ENCODE measurements around the gene PROS1.

DNA sequence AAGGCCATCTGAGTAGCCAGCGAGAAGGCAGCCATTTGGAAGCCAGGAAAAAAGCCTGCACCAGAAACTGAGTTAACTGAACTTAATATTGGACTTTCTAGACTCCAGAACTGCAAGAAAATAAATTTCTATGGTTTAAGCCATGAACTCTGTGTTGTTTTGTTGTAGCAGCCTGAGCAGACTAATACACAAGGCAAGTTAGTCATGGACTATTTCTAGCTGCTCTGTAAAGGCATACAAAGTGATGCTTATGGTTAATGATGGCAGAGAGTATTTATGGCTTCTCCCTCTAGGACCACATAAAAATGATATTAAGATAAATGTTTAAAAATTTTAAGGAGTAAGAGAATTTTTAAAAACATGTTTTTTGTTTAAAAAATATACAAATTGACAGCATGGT, 37.1 kb downstream of the PROS1 start:
- TF ChIP-seq, protein P1, sequence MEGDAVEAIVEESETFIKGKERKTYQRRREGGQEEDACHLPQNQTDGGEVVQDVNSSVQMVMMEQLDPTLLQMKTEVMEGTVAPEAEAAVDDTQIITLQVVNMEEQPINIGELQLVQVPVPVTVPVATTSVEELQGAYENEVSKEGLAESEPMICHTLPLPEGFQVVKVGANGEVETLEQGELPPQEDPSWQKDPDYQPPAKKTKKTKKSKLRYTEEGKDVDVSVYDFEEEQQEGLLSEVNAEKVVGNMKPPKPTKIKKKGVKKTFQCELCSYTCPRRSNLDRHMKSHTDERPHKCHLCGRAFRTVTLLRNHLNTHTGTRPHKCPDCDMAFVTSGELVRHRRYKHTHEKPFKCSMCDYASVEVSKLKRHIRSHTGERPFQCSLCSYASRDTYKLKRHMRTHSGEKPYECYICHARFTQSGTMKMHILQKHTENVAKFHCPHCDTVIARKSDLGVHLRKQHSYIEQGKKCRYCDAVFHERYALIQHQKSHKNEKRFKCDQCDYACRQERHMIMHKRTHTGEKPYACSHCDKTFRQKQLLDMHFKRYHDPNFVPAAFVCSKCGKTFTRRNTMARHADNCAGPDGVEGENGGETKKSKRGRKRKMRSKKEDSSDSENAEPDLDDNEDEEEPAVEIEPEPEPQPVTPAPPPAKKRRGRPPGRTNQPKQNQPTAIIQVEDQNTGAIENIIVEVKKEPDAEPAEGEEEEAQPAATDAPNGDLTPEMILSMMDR (IDR thresholded peaks at IDR 0.05) = no peak
- TF ChIP-seq POLR2A (IDR thresholded peaks at IDR 0.05) = no peak
